Stimulated activated CD8-positive, alpha-beta memory T cell treated with anti-CD3 and anti-CD28 coated beads, Interleukin-7, amount 100 ng/mL, for 48 hours (primary cell): ENCODE results near the gene MRM3.
A peak's percentile ranks its signal among the peaks of the same experiment; 100 is the strongest.
"Not testable (repeated sequence)": the region's sequence is repeated elsewhere in the genome, so short reads cannot be mapped to it uniquely, and the experiment has no call there.

Source experiments
- DNase-seq, 2 donors: peaks; one replicate each; pipeline ENCODE4 v3.0.0-alpha.2; 2020; ENCODE audit warnings: low read depth in 1 of 2; ENCODE audit errors: extremely low read depth in 1 of 2

The MRM3 gene

GRCh38 chr17:781805-782731, at the start of gene MRM3, which contains the start of gene GLOD4:
TSS of gene MRM3 (plus strand) at chr17:782353. CDS start at chr17:782379, 26 bp downstream.
TSS of gene GLOD4 (minus strand) at chr17:782280. CDS start at chr17:782255, 25 bp downstream.
- DNase-seq: peak; percentile 83 to 89

GRCh38 chr17:732902-733720, 49.0 kb upstream of the MRM3 start:
- DNase-seq: no peak

GRCh38 chr17:733743-734142, 48.4 kb upstream of the MRM3 start:
- DNase-seq: no peak

- DNase-seq: no peak
Observed at GRCh38 chr17:737561-738113, 44.5 kb upstream of the MRM3 start.

- DNase-seq: no peak
Observed at GRCh38 chr17:740240-741017, 41.7 kb upstream of the MRM3 start.

- no peak for DNase-seq
Observed at GRCh38 chr17:742147-742793, 39.9 kb upstream of the MRM3 start.

- DNase-seq: no peak
Observed at GRCh38 chr17:743139-743538, 39.0 kb upstream of the MRM3 start.

GRCh38 chr17:744937-745336, 37.2 kb upstream of the MRM3 start:
- DNase-seq: no peak

GRCh38 chr17:745406-745805, 36.7 kb upstream of the MRM3 start:
- DNase-seq: no peak

- DNase-seq: no peak
Observed at GRCh38 chr17:746181-746580, 36.0 kb upstream of the MRM3 start.

- DNase-seq: no peak
Observed at GRCh38 chr17:746783-747629, 35.1 kb upstream of the MRM3 start.

- not testable (repeated sequence) for DNase-seq
Observed at GRCh38 chr17:748604-749003, 33.5 kb upstream of the MRM3 start.

- not testable (repeated sequence) for DNase-seq
Observed at GRCh38 chr17:749359-749758, 32.8 kb upstream of the MRM3 start.

- no peak for DNase-seq
Observed at GRCh38 chr17:750431-751037, 31.6 kb upstream of the MRM3 start.

GRCh38 chr17:751269-752001, 30.7 kb upstream of the MRM3 start:
- peak in 1 of 2 donors; percentile 23 for DNase-seq

GRCh38 chr17:752002-752619, 30.0 kb upstream of the MRM3 start, which contains the start of gene GEMIN4:
TSS of gene GEMIN4 (minus strand) at chr17:752264. CDS start at chr17:752142, 122 bp downstream.
- DNase-seq: peak; percentile 89 to 96

- DNase-seq: no peak
Observed at GRCh38 chr17:752620-753219, 29.4 kb upstream of the MRM3 start.
